Suprapubic skin (tissue), 4 donors: Measurements from ENCODE around the gene BASP1.

Source experiments
- POLR2A ChIP-seq, 2 donors: fragments of 450-650 bp; IDR thresholded peaks; one replicate each; pipeline ENCODE4 v1.6.1; 2017; ENCODE audit warnings: antibody characterized with exemption in 2 of 2, mild to moderate bottlenecking in 2 of 2, moderate library complexity in 2 of 2
- POLR2AphosphoS5 ChIP-seq, 3 donors: sonication (generic); formaldehyde crosslinking; IDR thresholded peaks; one replicate each; pipeline ENCODE4 v1.6.1; 2017; ENCODE audit warnings: antibody characterized with exemption in 3 of 3
- TF ChIP-seq, protein P1 (sequence below), 2 donors: fragments of 200-600 bp in 1 of 2; fragments of 450-650 bp in 1 of 2; sonication (generic) in 1 of 2; IDR thresholded peaks; one replicate each; pipeline ENCODE4 v1.5.1; 2016 to 2019; ENCODE audit warnings: antibody characterized with exemption in 2 of 2, mild to moderate bottlenecking in 1 of 2, moderate library complexity in 1 of 2

DNA sequence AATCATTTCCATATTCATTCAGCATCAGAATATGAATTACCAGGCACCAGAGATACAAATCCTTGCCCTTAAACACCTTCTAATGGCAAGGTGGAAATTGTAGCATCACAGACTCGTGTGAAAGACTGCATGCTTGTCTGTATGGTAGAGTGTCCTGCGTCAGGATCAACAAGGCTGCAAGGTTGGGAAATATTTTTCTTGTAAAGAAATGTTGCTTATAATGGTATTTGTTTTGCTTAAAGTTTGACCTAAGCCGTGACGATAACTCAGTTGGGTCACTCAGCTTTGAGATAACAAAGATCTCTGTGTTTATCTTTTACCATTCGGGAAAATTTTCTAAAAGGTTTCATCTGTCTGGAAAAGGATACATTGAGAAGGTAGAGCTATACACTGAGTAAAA is 87.6 kb downstream of the BASP1 start:
- TF ChIP-seq, protein P1, sequence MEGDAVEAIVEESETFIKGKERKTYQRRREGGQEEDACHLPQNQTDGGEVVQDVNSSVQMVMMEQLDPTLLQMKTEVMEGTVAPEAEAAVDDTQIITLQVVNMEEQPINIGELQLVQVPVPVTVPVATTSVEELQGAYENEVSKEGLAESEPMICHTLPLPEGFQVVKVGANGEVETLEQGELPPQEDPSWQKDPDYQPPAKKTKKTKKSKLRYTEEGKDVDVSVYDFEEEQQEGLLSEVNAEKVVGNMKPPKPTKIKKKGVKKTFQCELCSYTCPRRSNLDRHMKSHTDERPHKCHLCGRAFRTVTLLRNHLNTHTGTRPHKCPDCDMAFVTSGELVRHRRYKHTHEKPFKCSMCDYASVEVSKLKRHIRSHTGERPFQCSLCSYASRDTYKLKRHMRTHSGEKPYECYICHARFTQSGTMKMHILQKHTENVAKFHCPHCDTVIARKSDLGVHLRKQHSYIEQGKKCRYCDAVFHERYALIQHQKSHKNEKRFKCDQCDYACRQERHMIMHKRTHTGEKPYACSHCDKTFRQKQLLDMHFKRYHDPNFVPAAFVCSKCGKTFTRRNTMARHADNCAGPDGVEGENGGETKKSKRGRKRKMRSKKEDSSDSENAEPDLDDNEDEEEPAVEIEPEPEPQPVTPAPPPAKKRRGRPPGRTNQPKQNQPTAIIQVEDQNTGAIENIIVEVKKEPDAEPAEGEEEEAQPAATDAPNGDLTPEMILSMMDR (IDR thresholded peaks at IDR 0.05) = no peak
- no peak for TF ChIP-seq POLR2A (IDR thresholded peaks at IDR 0.05)
- TF ChIP-seq POLR2AphosphoS5 (IDR thresholded peaks at IDR 0.05) = no peak
